ENCODE results near the gene SYT12. TPM values are rescaled to one million over a fixed set of nuclear protein-coding genes. Genes with fewer than 3 reads are reported as not detected.

The SYT12 gene
- total RNA-seq, 2 experiments from 2014 or later = 0.25 to 0.72 TPM

- no peaks in the 10 kb centered on the region for H4K20me1 ChIP-seq (ENCODE audit: insufficient read depth, low read length)
- no peaks in the 10 kb centered on the region for H3K36me3 ChIP-seq (ENCODE audit: insufficient read depth, low read length)
- no TSS peak for BruUV-seq (replicated peaks)
- ChIA-PET CTCF (ENCODE audit: unreplicated experiment) (interaction anchor here (0.6 kb wide), 1 partner anchor 493 kb away, joined by 3 read pairs; no protein-coding TSS in a partner anchor), POLR2A (no interaction called here)
- H3K9me3 ChIP-seq (ENCODE audit: low read length) = no peaks in the 10 kb centered on the region
- H2AFZ ChIP-seq (ENCODE audit: low read length) = no peak overlapping the region
- no peaks in the 10 kb centered on the region for H3K9me2 ChIP-seq (ENCODE audit: insufficient read depth, low read length)
- TF ChIP-seq CTCF (conservative IDR thresholded peaks at IDR 0.05; ENCODE audit: low read length) = no peak
- TF ChIP-seq EZH2phosphoT487 (IDR thresholded peaks at IDR 0.05; ENCODE audit: borderline replicate concordance, low read depth, low read length) = no peak
- no peak for DNase-seq (ENCODE audit: low spot score)
- H3K27ac ChIP-seq (ENCODE audit: low read depth, low read length, poor library complexity, severe bottlenecking) = no peak overlapping the region
- H3K79me2 ChIP-seq (ENCODE audit: insufficient read depth, low read depth, low read length) = no peaks in the 10 kb centered on the region
- no peak overlapping the region for H3K4me2 ChIP-seq (ENCODE audit: low read length)
- no peak overlapping the region for H3K4me3 ChIP-seq (ENCODE audit: low read depth, low read length, poor library complexity, severe bottlenecking)
- no peaks in the 10 kb centered on the region for H3K4me1 ChIP-seq (ENCODE audit: insufficient read depth, low read length, poor library complexity, severe bottlenecking)
- intact Hi-C loops (cut with micrococcal nuclease; ENCODE audit: unreplicated experiment) = loop anchor here (1.0 kb wide), 1 partner anchor 16 kb away; no protein-coding TSS in a partner anchor
Measured at GRCh38 chr11:67054836-67055523, 32.0 kb downstream of the SYT12 start.

GRCh38 chr11:67055812-67056211 is 32.9 kb downstream of the SYT12 start:
- Histone ChIP-seq H4K20me1 (ENCODE audit: insufficient read depth, low read length) (no peaks in the 10 kb centered on the region), H3K36me3 (ENCODE audit: insufficient read depth, low read length) (no peaks in the 10 kb centered on the region), H3K4me3 (ENCODE audit: low read depth, low read length, poor library complexity, severe bottlenecking) (no peak overlapping the region), H3K9me2 (ENCODE audit: insufficient read depth, low read length) (no peaks in the 10 kb centered on the region), H3K79me2 (ENCODE audit: insufficient read depth, low read depth, low read length) (no peaks in the 10 kb centered on the region), H3K27ac (ENCODE audit: low read depth, low read length, poor library complexity, severe bottlenecking) (no peak overlapping the region), H3K4me1 (ENCODE audit: insufficient read depth, low read length, poor library complexity, severe bottlenecking) (no peaks in the 10 kb centered on the region), H2AFZ (ENCODE audit: low read length) (no peak overlapping the region), H3K9me3 (ENCODE audit: low read length) (no peaks in the 10 kb centered on the region), H3K4me2 (ENCODE audit: low read length) (no peak overlapping the region)
- POLR2A ChIA-PET = interaction anchor here (0.6 kb wide), 1 partner anchor 106 kb away, joined by 3 read pairs; no protein-coding TSS in a partner anchor
- no peak for DNase-seq (ENCODE audit: low spot score)
- intact Hi-C loops (cut with micrococcal nuclease; ENCODE audit: unreplicated experiment) = no loop called here
- CTCF ChIA-PET (ENCODE audit: unreplicated experiment) = no interaction called here
- no TSS peak for BruUV-seq (replicated peaks)
- TF ChIP-seq EZH2phosphoT487 (IDR thresholded peaks at IDR 0.05; ENCODE audit: borderline replicate concordance, low read depth, low read length) (no peak), CTCF (conservative IDR thresholded peaks at IDR 0.05; ENCODE audit: low read length) (no peak)

Data from OCI-LY7 (cell line).